GM19035 (cell line): Measurements from ENCODE around the gene PPARA.
"Not testable (repeated sequence)": the region's sequence is repeated elsewhere in the genome, so short reads cannot be mapped to it uniquely, and the experiment has no call there.

Experiments
- ATAC-seq: cut with Tn5 transposase; IDR thresholded peaks from one replicate; pipeline ENCODE4 v1.9.1; 2021; ENCODE audit not compliant: unreplicated experiment

The PPARA gene

DNA sequence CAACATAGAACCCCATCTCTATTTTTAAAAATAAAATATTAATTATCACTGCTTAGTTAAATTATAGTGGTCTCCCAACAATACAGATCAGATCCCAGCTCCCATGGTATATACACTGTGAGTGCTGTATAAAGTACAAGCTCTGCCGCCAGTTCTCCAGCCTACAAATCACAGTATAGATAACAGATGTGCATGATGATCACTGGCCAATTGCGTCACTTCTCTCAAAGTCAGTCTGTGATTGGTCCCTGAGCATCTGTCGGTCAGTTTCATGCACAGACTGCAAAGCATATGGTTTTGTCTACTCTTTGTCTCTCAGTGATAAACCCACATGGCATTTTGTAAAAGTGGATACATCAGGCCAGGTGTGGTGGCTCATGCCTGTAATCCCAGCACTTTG, 15.7 kb downstream of the PPARA start:
- no peak for ATAC-seq

DNA sequence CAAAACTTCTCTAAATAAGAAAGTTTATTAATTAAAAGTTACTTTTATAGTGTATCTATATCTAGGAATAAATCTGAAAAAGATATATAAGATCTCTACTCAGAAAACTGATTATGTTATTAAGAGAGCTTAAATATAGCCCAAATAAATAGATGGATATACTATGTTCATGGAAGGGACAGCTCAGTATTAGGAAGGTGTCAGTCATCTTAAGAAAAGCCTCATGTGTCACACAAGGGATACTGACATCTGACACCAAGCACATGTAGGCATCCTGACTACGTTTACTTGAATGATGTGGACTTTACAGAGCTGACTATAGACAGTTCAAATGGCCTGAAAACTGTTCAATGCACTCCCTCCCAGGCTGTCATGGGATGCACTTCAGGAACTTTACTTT, 19.3 kb downstream of the PPARA start:
- ATAC-seq, result no peak

- ATAC-seq, result no peak
Measured at GRCh38 chr22:46171940-46172339, 21.6 kb downstream of the PPARA start.

DNA sequence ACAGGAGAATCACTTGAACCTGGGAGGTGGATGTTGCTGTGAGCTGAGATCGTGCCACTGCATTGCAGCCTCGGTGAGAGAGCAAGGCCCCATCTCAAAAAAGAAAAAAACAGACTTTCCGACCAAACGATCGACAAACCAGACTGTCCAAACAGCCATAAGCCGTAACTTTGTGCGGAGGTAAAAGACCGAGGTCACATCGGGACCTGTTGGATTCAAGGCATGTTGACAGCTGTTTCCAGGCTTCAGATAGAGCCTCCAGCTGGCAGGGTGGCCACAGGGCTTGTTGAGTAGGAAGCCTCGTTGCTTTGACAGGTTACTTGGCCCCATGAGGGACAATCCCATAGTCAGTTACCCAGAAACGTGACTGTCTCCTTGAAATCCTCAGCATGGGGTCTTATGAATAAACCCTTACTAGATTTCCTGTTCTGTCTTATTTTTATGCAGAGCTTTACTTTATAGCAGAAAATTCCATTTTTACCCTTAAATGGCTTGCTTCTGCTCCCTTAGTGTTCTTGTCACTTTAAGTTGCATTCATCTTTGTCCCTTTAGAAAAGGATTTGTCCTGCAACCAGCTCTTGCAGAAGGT, 22.3 kb downstream of the PPARA start:
- ATAC-seq, result no peak

DNA sequence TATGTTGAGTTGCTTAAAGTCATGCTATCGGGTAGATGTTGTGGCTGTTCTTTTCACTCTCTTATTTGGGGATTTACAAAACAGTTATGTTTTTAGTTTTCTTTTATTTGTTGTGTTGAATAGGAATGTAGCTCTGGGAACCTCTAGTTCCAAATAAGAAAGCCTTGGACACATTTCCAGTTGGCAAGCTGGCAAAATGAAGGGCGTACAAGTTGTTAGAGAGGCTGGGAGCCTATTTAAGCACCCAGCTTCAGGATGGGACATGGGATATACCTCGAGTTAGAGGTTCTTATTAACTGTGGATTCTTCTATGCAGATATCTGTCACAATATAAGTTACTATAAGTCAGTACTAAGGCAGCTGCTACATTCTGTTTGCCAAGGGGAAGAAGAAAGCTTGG, 22.8 kb downstream of the PPARA start:
- ATAC-seq, result no peak

DNA sequence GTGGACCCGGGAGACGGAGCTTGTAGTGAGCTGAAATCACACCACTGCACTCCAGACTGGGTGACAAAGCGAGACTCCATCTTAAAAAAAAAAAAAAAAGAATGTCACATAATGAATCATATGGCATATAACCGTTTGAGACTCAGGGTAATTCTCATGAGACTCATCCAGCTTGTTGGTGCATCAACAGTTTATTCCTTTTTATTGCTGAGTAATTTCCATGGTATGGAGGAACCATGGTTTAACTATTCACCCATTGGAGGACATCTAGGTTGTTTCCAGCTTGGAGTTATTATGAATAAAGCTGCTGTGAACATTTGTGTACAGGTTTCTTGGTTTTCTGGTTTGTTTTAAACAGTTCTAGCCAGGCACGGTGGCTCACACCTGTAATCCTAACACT, 25.3 kb downstream of the PPARA start:
- no peak for ATAC-seq

DNA sequence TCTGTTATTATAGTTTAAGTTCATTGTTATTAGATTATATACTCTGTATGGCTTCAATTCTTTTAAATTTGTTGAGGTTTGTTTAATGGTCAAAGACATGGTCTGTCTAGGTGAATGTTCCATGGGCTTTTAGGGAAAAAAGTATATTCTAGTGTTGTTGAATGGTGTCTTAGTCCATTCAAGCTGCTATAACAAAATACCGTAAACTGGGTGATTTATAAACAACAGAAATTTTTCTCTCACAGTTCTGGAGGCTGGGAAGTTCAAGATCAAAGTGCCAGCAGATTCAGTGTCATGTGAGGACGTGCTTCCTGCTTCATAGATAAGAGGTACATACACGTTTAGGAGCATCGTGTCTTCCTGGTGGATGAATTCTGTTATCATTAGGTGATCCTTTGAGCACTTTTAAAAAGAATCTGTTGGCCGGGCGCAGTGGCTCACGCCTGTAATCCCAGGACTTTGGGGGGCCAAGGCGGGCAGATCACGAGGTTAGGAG, 26.2 kb downstream of the PPARA start:
- ATAC-seq, result no peak

DNA sequence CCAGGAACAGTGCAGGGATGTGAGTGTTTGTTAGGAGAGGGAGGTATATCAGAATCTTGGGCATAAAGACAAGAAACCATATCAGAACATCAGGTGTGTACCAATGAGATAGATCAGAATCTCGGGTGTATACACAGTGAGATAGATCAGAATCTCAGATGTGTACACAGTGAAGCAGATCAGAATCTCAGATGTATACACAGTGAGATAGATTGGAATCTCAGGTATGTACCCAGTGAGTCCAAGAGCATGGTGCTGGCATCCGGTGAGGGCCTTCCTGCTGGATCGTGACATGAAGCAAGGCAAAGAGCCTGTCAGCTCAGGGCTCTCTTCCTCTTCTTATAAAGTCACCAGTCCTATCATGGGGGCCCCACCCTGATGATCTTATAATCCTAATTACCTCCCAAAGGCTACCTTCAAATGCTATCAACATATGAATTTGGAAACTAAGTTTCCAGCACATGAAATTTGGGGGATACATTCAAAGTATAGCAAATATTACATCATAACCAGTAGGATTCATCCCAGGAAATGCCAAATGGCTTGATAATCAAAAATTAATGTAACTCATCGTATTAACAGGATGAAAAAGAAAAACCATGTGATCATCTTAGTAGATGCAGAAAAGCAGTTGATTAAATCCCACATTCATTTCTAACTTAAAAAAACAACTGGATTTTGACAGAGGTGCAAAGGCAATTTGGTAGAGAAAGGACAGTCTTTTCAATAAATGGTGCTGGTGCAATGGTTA, 28.6 kb downstream of the PPARA start:
- ATAC-seq, result no peak

DNA sequence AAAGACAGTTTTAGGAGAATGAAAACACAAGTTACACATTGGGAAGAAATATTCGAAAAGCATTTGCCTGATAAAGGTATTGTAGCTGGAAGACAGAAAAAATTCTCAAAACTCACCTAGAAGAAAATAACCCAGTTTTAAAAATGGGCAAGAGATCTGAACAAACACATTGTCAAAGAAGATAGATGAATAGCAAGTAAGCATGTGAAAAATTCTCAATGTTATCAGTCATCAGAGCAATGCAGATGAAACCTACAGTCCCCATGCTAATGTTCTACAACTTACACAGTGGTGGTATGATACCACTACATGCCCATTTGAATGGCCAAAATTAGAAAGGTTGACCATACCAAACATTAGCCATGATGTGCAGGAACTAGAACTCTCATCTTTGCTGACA, 29.4 kb downstream of the PPARA start:
- ATAC-seq, result no peak

GRCh38 chr22:46180370-46181137, 30.2 kb downstream of the PPARA start:
- no peak for ATAC-seq

- ATAC-seq, result no peak
Measured at GRCh38 chr22:46183733-46184132, 33.4 kb downstream of the PPARA start.

GRCh38 chr22:46185283-46185682, 35.0 kb downstream of the PPARA start:
- ATAC-seq, result no peak

DNA sequence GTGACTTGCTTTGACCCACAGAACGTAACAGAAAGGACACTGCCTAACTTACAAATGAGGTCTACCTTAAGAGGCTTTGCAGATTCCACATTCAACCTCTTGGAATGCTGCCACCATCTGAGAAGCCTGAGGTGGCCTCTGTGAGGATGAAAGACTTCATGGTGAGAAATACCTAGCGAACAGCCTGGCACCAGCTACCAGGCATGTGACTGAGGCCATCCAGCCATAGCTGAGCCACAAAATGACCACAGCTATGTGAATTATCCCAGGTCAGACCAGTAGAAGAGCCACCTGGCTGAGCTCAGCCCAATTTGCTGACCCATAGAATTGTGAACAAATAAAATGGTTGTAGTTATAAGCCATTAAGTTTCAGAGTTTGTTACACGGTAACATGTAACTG, 37.5 kb downstream of the PPARA start:
- no peak for ATAC-seq

DNA sequence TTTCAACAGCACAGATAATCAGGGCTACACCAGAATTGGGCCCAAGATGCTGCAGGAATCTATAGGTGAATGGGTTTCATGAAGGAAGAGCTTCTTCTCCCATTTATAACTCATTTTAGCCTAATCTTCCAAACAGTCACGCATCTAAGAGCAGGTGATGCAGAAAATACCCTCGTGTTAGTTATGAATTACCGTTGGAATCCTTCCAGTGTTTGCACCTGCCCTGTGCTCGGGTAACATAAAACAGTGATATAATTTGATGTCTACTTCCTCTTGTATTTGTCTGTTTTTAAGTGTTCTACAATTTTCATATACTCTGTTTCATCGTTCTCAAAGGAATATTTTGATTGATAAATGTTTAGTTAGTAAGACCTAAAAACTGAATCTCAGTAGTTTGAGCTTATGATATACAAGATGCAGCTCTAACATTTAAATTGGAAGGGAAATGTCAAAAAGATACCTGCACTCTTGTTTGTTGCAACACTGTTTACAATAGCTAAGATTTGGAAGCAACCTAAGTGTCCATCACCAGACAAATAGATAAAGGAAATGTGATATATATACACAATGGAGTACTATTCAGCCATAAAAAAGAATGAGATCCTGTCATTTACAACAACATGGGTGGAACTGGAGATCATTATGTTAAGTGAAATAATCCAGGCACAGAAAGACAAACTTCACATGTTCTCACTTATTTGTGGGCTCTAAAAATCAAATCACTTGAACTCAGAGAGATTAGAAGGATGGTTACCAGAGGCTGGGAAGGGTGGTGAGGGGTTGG, 42.1 kb downstream of the PPARA start:
- ATAC-seq, result no peak

- no peak for ATAC-seq
Measured at GRCh38 chr22:46193898-46194310, 43.6 kb downstream of the PPARA start.

DNA sequence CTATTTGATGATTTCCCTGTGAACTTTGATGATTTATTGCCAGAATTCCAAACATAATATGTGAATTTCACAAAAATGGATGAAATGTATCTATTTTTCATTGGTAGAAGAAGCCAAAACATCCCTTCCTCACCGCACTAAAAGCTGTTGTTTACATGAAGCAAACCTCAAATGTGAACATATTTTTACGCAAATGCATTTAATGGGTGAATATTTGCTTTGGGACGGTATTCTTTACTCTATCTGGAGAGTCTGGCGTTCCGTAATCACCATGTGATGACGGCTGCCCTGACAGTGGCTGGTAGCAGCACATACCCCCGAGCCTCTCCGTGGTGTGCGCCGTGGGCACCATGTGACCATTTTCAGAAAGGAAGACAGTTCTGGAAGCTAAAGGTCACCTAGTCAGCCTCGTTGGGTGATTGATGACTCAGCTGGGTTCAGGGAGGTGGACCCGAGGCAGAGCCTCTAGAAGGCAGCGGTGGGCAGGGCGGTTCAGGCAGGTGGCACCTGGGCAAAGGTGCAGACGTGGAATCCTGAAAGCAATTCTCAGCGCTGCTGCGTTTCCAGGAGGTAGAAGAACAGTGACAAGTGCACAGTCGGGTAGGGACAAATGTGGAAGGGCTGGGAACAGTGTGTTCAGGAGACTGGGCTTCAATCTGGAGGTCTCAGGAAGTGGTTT, 45.3 kb downstream of the PPARA start:
- no peak for ATAC-seq

GRCh38 chr22:46196278-46196677, 46.0 kb downstream of the PPARA start:
- no peak for ATAC-seq

- ATAC-seq, result no peak
Measured at GRCh38 chr22:46198274-46198673, 47.9 kb downstream of the PPARA start.

- not testable (repeated sequence) for ATAC-seq
Measured at GRCh38 chr22:46198806-46199205, 48.5 kb downstream of the PPARA start.

DNA sequence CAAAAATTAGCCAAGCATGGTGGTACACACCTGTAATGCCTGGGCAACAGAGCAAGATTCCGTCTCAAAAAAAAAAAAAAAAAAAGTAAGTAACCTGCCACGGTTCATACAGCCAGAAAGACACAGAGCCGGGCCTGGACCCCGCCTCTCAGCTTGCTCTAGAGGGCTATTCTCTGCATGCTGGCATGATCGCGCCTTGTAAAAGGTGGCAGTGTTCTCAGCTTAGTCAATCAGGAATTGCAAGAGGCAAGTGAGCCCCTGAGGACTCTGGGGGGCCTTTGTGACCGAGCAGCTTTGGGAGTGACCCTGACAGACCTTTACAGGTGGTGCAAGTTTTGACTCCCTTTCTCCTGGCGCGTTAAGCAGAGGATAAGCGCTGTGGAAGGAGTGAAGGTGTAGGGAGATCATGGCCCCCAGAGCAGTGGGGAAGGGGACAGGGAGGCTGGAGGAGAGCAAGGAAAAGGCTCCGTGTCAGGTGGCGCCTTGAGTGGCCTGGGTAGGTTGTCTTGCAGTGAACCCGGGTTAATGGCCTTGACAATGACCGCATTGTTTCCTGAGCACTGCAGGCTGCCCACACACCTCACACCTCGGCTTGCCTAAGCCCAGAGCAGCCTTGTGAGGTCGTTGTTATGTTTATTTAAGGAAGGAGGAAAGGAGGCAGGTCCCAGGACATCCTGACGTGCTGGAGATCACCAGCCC, 50.9 kb downstream of the PPARA start:
- ATAC-seq, result no peak
